Mammary microvascular endothelial cell (primary cell): ENCODE measurements around the gene GEMIN5. TPM values are rescaled to one million over a fixed set of nuclear protein-coding genes. Genes with fewer than 3 reads are reported as not detected.

Experiments used
- total RNA-seq: library from RNA; depleted of rRNA; stranded (reverse); fragments of >200 nt; gene quantifications from 2 replicates; pipeline ENCODE4 v1.2.3, GENCODE V29; 2015

Gene GEMIN5
- total RNA-seq: 20.5 and 22.1 TPM in 2 replicates

DNA sequence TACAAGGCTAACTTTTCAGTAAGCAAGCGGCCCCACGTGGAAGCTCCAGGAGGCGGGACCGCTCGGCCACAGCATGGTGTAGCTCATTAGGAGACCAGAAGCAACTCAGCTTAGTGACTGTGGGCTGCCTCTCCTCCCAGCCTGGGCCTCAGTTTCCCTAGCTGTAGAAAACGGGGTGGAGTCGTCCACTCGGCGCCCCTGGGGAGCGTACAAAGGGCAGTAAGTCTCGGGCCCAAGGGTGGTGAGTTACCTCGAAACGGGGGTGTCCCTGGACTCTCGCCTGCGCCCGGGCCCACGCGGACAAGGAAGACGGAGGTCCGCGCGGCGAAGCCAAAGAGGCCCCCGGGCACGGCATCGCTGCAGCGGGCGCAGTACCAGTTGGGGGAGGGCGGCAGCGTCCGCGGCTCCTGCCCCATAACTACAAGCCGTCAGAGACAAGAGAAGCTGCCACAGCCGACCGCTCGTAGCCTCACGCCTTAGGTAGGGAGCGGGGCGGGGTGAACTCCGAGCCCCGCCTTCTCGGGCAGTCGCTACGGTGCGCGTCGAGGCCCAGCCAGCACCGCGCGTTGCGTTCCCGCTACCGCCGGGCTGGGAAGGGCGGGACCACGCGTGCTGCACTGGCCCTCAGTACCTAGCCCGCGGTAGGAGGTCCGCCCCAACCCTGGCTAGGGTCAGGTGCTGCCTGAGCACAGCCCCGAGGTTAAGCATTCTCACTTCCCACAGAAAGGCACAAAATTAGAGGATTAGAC, at the start of gene GEMIN5:
Gene GEMIN5, minus strand, starts transcription at position 494 of the 749 bp plus-strand sequence. Its CDS starts 78 bp downstream, at position 416.

GRCh38 chr5:154940772-154941620, 3.0 kb upstream of the GEMIN5 start, which contains the start of gene MRPL22:
Gene MRPL22, plus strand, starts transcription at chr5:154941073. Its CDS starts 38 bp downstream, at chr5:154941111.

DNA sequence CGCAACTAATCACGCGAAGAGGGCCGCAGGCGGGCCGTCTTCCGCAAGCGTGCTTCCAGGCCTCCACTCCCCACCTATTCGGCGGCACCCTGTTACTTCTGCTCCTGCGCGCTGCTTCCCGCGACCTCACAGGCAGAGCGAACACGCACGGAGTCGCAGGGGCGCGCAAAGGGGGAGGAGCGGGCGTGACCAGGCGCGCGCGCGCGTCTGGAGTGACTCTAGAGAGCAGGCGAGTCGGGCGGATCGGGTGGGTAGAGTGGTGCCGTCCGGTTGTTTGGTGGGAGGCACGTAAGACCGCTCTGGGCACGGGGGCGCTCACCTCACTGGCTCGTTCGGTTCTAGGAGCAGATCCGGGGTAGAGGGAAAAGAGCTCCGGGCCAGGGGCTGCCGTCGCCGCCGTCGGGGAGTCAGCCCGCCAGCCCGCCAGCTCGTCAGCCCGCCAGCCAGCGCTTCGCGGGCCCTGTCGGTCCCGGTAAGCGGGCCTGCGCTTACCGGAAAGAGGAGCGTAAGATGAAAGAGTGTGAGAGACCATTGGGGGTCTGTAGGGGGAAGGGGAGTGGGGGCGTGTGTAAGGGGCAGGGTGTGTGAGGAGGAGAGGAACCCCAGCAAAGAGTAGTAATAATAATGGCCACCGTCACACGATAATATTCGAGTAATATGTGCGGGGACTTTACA, 79.6 kb downstream of the GEMIN5 start, which contains the start of gene CNOT8:
Gene CNOT8, plus strand, starts transcription at position 331 of the 675 bp plus-strand sequence. CDS start 4,652 bp downstream, outside the sequence.

DNA sequence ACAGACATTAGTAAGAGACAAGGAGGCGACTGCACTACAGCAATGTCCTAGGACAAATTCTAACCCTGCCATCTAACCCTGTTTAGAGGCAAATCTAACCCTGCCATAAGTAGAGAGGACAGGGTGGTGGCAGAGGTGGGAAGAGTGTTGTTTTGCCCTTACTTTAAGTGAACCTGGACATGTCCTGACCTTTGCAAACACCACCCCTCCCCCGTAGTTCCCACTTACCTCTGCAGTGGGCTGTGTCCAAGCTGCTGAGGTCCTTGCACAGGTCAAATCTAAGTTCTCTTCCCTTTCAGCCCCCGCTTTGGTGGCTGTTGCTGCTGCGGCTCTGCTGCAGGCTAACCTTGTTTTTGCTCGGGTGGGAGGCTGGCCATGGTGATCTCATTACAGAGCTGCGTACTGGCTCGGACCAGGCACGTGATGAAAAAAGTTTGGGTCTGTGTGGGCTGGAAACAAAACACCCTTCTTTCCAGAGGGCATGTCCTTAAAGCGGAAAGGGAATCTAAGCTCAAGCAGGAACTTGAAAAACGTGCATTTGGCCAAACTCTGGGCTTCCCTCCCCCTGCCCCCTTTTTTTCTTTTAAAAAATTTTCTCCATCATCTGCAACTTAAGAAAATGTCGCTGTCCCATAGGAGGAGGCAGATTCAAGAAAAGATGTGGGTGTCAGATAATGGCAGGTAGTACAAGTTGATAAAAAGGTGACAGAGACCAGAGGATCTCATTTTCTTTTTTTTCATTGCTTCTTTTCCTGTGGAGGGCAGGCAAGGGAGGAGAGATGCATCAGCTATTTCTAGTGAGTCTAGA, 87.6 kb downstream of the GEMIN5 start, which contains the start of gene FAXDC2:
Gene FAXDC2, minus strand, starts transcription at position 349 of the 808 bp plus-strand sequence. CDS start 12,425 bp downstream, outside the sequence.

Other genes starting within 250 kb of the GEMIN5 start
- gene LARP1, start 182.8 kb downstream of the GEMIN5 start, total RNA-seq: 87.3 and 95.0 TPM in 2 replicates
- 2.3 and 2.9 TPM in 2 replicates for gene FAXDC2, start 87.6 kb downstream of the GEMIN5 start, total RNA-seq
- gene CNOT8, start 79.6 kb downstream of the GEMIN5 start, total RNA-seq: 48.3 and 66.4 TPM in 2 replicates
- 40.6 and 57.7 TPM in 2 replicates for gene MRPL22, start 2.9 kb upstream of the GEMIN5 start, total RNA-seq
- gene KIF4B, start 75.5 kb upstream of the GEMIN5 start, total RNA-seq: under 0.01 and 0.13 TPM in 2 replicates